Panc1 (cell line): ENCODE measurements around the gene IFNA2. TPM values are rescaled to one million over a fixed set of nuclear protein-coding genes. Genes with fewer than 3 reads are reported as not detected.
A peak's percentile ranks its signal among the peaks of the same experiment; 100 is the strongest.

Experiments used
- ATAC-seq: fragments of 200-7000 bp; cut with Tn5 transposase; 2 replicates; pipeline ENCODE4 v1.9.1; 2020; ENCODE audit warnings: mild to moderate bottlenecking, moderate library complexity
- BruUV-seq: library from RNA; stranded (reverse); fragments of 400-500 nt; replicated peaks from 2 replicates; lab custom pipeline; 2021; lab: Mats Ljungman, UMichigan
- CTCF ChIA-PET: fragments of 300-600 bp; sonication (Branson Sonifier 250); formaldehyde crosslinking; loops from one replicate; lab custom pipeline; 2022; ENCODE audit warnings: antibody characterized with exemption; lab: Charles Lee
- POLR2A ChIA-PET: fragments of 300-600 bp; sonication (Branson Sonifier 250); formaldehyde crosslinking; loops from one replicate; lab custom pipeline; 2022; ENCODE audit warnings: antibody characterized with exemption; lab: Charles Lee
- DNase-seq: peaks from one replicate; pipeline ENCODE4 v3.0.0-alpha.2; 2010; ENCODE audit warnings: low read depth, low spot score
- H3K27ac ChIP-seq: 2 replicates; pipeline ENCODE4 v1.5.1; 2011; ENCODE audit warnings: mild to moderate bottlenecking, low read length, inconsistent platforms
- H3K27me3 ChIP-seq: fragments of 200-500 bp; sonication (Bioruptor generic); 2 replicates; pipeline ENCODE4 v1.6.0; 2014; ENCODE audit warnings: low read length, inconsistent platforms; ENCODE audit not compliant: control insufficient read depth, insufficient read depth
- H3K36me3 ChIP-seq: fragments of 200-500 bp; sonication (Bioruptor generic); 2 replicates; pipeline ENCODE4 v1.5.1; 2014; ENCODE audit warnings: inconsistent platforms, mild to moderate bottlenecking, low read length, moderate library complexity; ENCODE audit not compliant: control insufficient read depth, insufficient read depth
- H3K4me1 ChIP-seq: 2 replicates; pipeline ENCODE4 v1.5.1; 2011; ENCODE audit warnings: inconsistent platforms, mild to moderate bottlenecking, low read length, moderate library complexity; ENCODE audit not compliant: control insufficient read depth, insufficient read depth
- H3K4me3 ChIP-seq, 2 experiments: 2 replicates each; pipeline ENCODE4 v1.5.1; 2011 to 2012; ENCODE audit warnings: low read depth in 2 of 2, low read length in 2 of 2, mild to moderate bottlenecking in 2 of 2, inconsistent platforms in 1 of 2, moderate library complexity in 1 of 2
- H3K9me3 ChIP-seq: fragments of 200-500 bp; sonication (Bioruptor generic); 2 replicates; pipeline ENCODE4 v1.5.1; 2014; ENCODE audit warnings: low read depth, mild to moderate bottlenecking, inconsistent platforms, low read length, moderate library complexity; ENCODE audit not compliant: control insufficient read depth, insufficient read depth
- CTCF ChIP-seq: fragments of 450-650 bp; IDR thresholded peaks from 2 replicates; pipeline ENCODE4 v1.5.1; 2017; ENCODE audit warnings: mild to moderate bottlenecking
- POLR2AphosphoS5 ChIP-seq: IDR thresholded peaks from 2 replicates; pipeline ENCODE4 v1.6.1; 2012; ENCODE audit warnings: mild to moderate bottlenecking, low read depth, low read length, moderate library complexity
- REST ChIP-seq, 2 experiments: IDR thresholded peaks; 2 replicates each; pipeline ENCODE4 v1.6.1; 2011 to 2012; ENCODE audit warnings: low read depth in 2 of 2, control low read depth in 1 of 2, low read length in 1 of 2, mild to moderate bottlenecking in 1 of 2, moderate library complexity in 1 of 2; ENCODE audit not compliant: insufficient read depth in 1 of 2
- SIN3A ChIP-seq: IDR thresholded peaks from 2 replicates; pipeline ENCODE4 v1.6.1; 2012; ENCODE audit warnings: low read depth, mild to moderate bottlenecking, low read length, moderate library complexity, borderline replicate concordance; ENCODE audit not compliant: insufficient read depth
- TCF7L2 ChIP-seq: IDR thresholded peaks from 2 replicates; pipeline ENCODE4 v1.6.1; 2011; ENCODE audit warnings: mild to moderate bottlenecking, low read depth, low read length, inconsistent platforms
- in situ Hi-C: cut with HindIII; loops from 2 replicates; pipeline ENCODE4 v1.10.0; 2016; ENCODE audit warnings: low sequenced_read_pairs, low pct_unique_long_range_greater_than_20kb
- intact Hi-C: fragments of 100-400 bp; cut with micrococcal nuclease; formaldehyde crosslinking; loops from one replicate; pipeline ENCODE4 v1.10.0; 2022; ENCODE audit not compliant: unreplicated experiment
- total RNA-seq: library from RNA; stranded (reverse); gene quantifications from one replicate; pipeline ENCODE4 v1.2.1, GENCODE V29; 2021; ENCODE audit not compliant: unreplicated experiment

IFNA2 gene
- total RNA-seq, 1 experiment from 2014 or later: not detected

GRCh38 chr9:21398955-21399489, 13.8 kb upstream of the IFNA2 start:
- no peaks in the 10 kb centered on the region for H3K27me3 ChIP-seq
- ATAC-seq (no peak), DNase-seq (no peak)
- H3K9me3 ChIP-seq: no peaks in the 10 kb centered on the region
- H3K4me1 ChIP-seq: no peaks in the 10 kb centered on the region
- H3K4me3 ChIP-seq: no peak overlapping the region
- no TSS peak for BruUV-seq
- POLR2A ChIA-PET: no interaction called here
- intact Hi-C loops (loop anchor here (5.0 kb wide), 1 partner anchor 72 kb away; no protein-coding TSS in a partner anchor), in situ Hi-C loops (no loop called here)
- no peak overlapping the region for H3K27ac ChIP-seq
- CTCF ChIA-PET: no interaction called here
- H3K36me3 ChIP-seq: no peaks in the 10 kb centered on the region; the same call in 1 of the 2 replicates
- TF ChIP-seq POLR2AphosphoS5 (no peak), CTCF (no peak), REST (IDR thresholded peaks at IDR 0.05; ENCODE audit: insufficient read depth in 1 of 2, low read depth in 2 of 2, low read length in 1 of 2) (no peak), TCF7L2 (no peak), SIN3A (no peak)

GRCh38 chr9:21395778-21396717, 10.8 kb upstream of the IFNA2 start:
- in situ Hi-C loops (no loop called here), intact Hi-C loops (loop anchor here (5.0 kb wide), 1 partner anchor 69 kb away; no protein-coding TSS in a partner anchor)
- Histone ChIP-seq H3K27ac (no peak overlapping the region), H3K9me3 (no peaks in the 10 kb centered on the region), H3K36me3 (no peaks in the 10 kb centered on the region), H3K4me3 (peak overlapping the region; percentile 48 to 55), H3K27me3 (no peaks in the 10 kb centered on the region), H3K4me1 (no peaks in the 10 kb centered on the region)
- CTCF ChIA-PET: interaction anchor here (0.6 to 1.6 kb wide), 4 partner anchors 10 to 985 kb away, joined by 3 to 14 read pairs (median 3); no protein-coding TSS in a partner anchor
- DNase-seq (no peak), ATAC-seq (peak; percentile 90)
- BruUV-seq: no TSS peak
- TF ChIP-seq TCF7L2: no peak
- TF ChIP-seq POLR2AphosphoS5: no peak
- peak; percentile 79 for TF ChIP-seq CTCF
- POLR2A ChIA-PET: interaction anchor here (0.5 kb wide), 1 partner anchor 64 kb away, joined by 5 read pairs; no protein-coding TSS in a partner anchor
